K562 (cell line): ENCODE measurements around the gene FLRT1. TPM values are rescaled to one million over a fixed set of nuclear protein-coding genes. Genes with fewer than 3 reads are reported as not detected.
A peak's percentile ranks its signal among the peaks of the same experiment; 100 is the strongest.

ENCODE experiments used
- ATAC-seq: fragments of 200-7000 bp; cut with Tn5 transposase; 3 replicates; pipeline ENCODE4 v1.9.1; 2020; ENCODE audit warnings: moderate library complexity
- BruUV-seq: library from RNA; stranded (reverse); fragments of 400-500 nt; replicated peaks from 2 replicates; lab custom pipeline; 2021; lab: Mats Ljungman, UMichigan
- CTCF ChIA-PET: fragments of 300-600 bp; formaldehyde crosslinking; extraction: SDS; loops from one replicate; lab custom pipeline; 2021; ENCODE audit warnings: low intra/inter-chr PET ratio; lab: Yijun Ruan, JAX
- POLR2A ChIA-PET: fragments of 300-600, 350-650 bp; sonication (Branson Sonifier 250); formaldehyde crosslinking; extraction: SDS; loops from one replicate; lab custom pipeline; 2021; ENCODE audit warnings: antibody characterized with exemption, inconsistent platforms; lab: Yijun Ruan, JAX
- DNase-seq, 4 experiments: peaks; one replicate each; pipeline versions ENCODE4 v3.0.0 to v3.0.0-alpha.2; 2011 to 2018; ENCODE audit warnings: low spot score in 3 of 4, mixed read lengths in 3 of 4; ENCODE audit errors: extremely low read depth in 1 of 4
- FAIRE-seq: peaks from 2 replicates; lab custom pipeline; 2011; peaks lifted over from hg19 to GRCh38; lab: Jason Lieb, UNC
- H2AFZ ChIP-seq: 2 replicates; pipeline ENCODE4 v1.6.0; 2011; ENCODE audit warnings: low read depth, low read length, control low read depth, inconsistent platforms
- H3K27ac ChIP-seq: fragments of 200-600 bp; 3 replicates; pipeline ENCODE4 v1.8.0; 2011; ENCODE audit warnings: low read depth, mild to moderate bottlenecking, control low read depth, inconsistent platforms, low read length, moderate library complexity, mixed read lengths; ENCODE audit errors: extremely low read depth
- H3K27me3 ChIP-seq, 2 experiments: fragments of 300-600 bp in 1 of 2; 2 replicates in 1 of 2; 3 replicates in 1 of 2; pipeline versions ENCODE4 v1.6.0 to v1.8.0; 2011; ENCODE audit warnings: inconsistent platforms in 2 of 2, low read length in 2 of 2, mild to moderate bottlenecking in 1 of 2, mixed read lengths in 1 of 2, moderate library complexity in 1 of 2; ENCODE audit not compliant: control insufficient read depth in 2 of 2, insufficient read depth in 2 of 2
- H3K36me3 ChIP-seq: fragments of 300-600 bp; 3 replicates; pipeline ENCODE4 v1.8.0; 2011; ENCODE audit warnings: mild to moderate bottlenecking, low read length, inconsistent platforms; ENCODE audit not compliant: control insufficient read depth, insufficient read depth
- H3K4me1 ChIP-seq, 2 experiments: fragments of 200-600 bp in 1 of 2; replicated peaks in 1 of 2; 2 replicates in 1 of 2; 3 replicates in 1 of 2; pipeline versions ENCODE4 v1.5.1 to v1.8.0; 2011; ENCODE audit warnings: inconsistent platforms in 2 of 2, low read length in 2 of 2, mild to moderate bottlenecking in 1 of 2, mixed read lengths in 1 of 2, moderate library complexity in 1 of 2; ENCODE audit not compliant: control insufficient read depth in 2 of 2, insufficient read depth in 2 of 2
- H3K4me2 ChIP-seq: 2 replicates; pipeline ENCODE4 v1.6.1; 2011; ENCODE audit warnings: low read length, control low read depth, inconsistent platforms, mixed read lengths; ENCODE audit not compliant: insufficient read depth
- H3K4me3 ChIP-seq: fragments of 200-600 bp; sonication (generic), shearing (Covaris generic); 2 replicates; pipeline ENCODE4 v1.5.1; 2016; ENCODE audit warnings: control low read depth, inconsistent platforms
- H3K79me2 ChIP-seq: fragments of 200-600 bp; 3 replicates; pipeline ENCODE4 v1.8.0; 2011; ENCODE audit warnings: low read length, inconsistent platforms; ENCODE audit not compliant: control insufficient read depth, insufficient read depth
- H3K9ac ChIP-seq, 2 experiments: 2 replicates each; pipeline versions ENCODE4 v1.6.0 to v1.6.1; 2011; ENCODE audit warnings: low read depth in 2 of 2, low read length in 2 of 2, control low read depth in 1 of 2, inconsistent platforms in 1 of 2, mild to moderate bottlenecking in 1 of 2, mixed read lengths in 1 of 2; ENCODE audit not compliant: insufficient read depth in 1 of 2
- H3K9me1 ChIP-seq: one replicate; pipeline ENCODE4 v1.6.0; 2011; ENCODE audit warnings: inconsistent platforms, mild to moderate bottlenecking, low read length, moderate library complexity; ENCODE audit not compliant: control insufficient read depth, insufficient read depth
- H3K9me3 ChIP-seq: replicated peaks from 2 replicates; pipeline ENCODE4 v1.5.1; 2011; ENCODE audit warnings: low read depth, low read length, inconsistent platforms; ENCODE audit not compliant: control insufficient read depth, insufficient read depth
- H4K20me1 ChIP-seq: replicated peaks from 2 replicates; pipeline ENCODE4 v1.6.1; 2011; ENCODE audit warnings: low read length, inconsistent platforms, mixed read lengths; ENCODE audit not compliant: control insufficient read depth, insufficient read depth
- ASH1L ChIP-seq: fragments of 450-650 bp; IDR thresholded peaks from 2 replicates; pipeline ENCODE4 v1.6.1; 2018; ENCODE audit warnings: borderline replicate concordance, mild to moderate bottlenecking, low read depth; ENCODE audit not compliant: partially characterized antibody
- CGGBP1 ChIP-seq: fragments of 250-450 bp; sonication (Bioruptor Pico); IDR thresholded peaks from 2 replicates; pipeline ENCODE4 v1.9.0; 2021; ENCODE audit warnings: mild to moderate bottlenecking
- MCM2 ChIP-seq: fragments of 450-650 bp; IDR thresholded peaks from 2 replicates; pipeline ENCODE4 v1.6.1; 2017; ENCODE audit warnings: low read depth, mild to moderate bottlenecking
- POLR2G ChIP-seq: fragments of 200-400 bp; formaldehyde crosslinking; IDR thresholded peaks from 2 replicates; pipeline ENCODE4 v1.6.1; 2017; ENCODE audit warnings: low read depth, mild to moderate bottlenecking, antibody characterized with exemption, low read length, moderate library complexity
- SFPQ ChIP-seq: fragments of 200-400 bp; formaldehyde crosslinking; IDR thresholded peaks from 2 replicates; pipeline ENCODE4 v1.6.1; 2017; ENCODE audit warnings: mild to moderate bottlenecking, low read depth, low read length, moderate library complexity
- ZBTB33 ChIP-seq: sonication (generic); formaldehyde crosslinking; IDR thresholded peaks from 2 replicates; pipeline ENCODE4 v1.8.1; 2023; ENCODE audit warnings: mild to moderate bottlenecking, missing genetic modification reagents
- ZNF121 ChIP-seq: sonication (generic); formaldehyde crosslinking; conservative IDR thresholded peaks from 2 replicates; pipeline ENCODE4 v1.8.0; 2022; ENCODE audit warnings: missing genetic modification reagents
- ZNF175 ChIP-seq: fragments of 200-800 bp; sonication (Bioruptor generic); IDR thresholded peaks from 2 replicates; pipeline ENCODE4 v1.6.1; 2016; ENCODE audit warnings: low read depth, mild to moderate bottlenecking, missing genetic modification characterization, missing compliant biosample characterization
- WGBS: fragments of 100-300 bp; shearing (Covaris generic); methylation state at CpG from one replicate; pipeline ENCODE4 v1.1.6; 2016; ENCODE audit warnings: low coverage, mixed read lengths; ENCODE audit not compliant: insufficient coverage; ENCODE audit errors: missing lambda C conversion rate; 5-methylcytosine and 5-hydroxymethylcytosine counted together
- in situ Hi-C: fragments of 300-500 bp; cut with MboI; formaldehyde crosslinking; loops from 4 replicates; pipeline ENCODE4 v1.15.0; 2018; ENCODE audit warnings: inconsistent platforms, mixed read lengths
- intact Hi-C: fragments of 100-400 bp; cut with micrococcal nuclease; formaldehyde crosslinking; loops from 2 replicates; pipeline ENCODE4 v1.14.2; 2022
- polyA plus RNA-seq, 8 experiments: library from polyadenylated mRNA; depleted of rRNA in 4 of 8; stranded (reverse) in 5 of 8; unstranded in 3 of 8; fragments of >200 nt; fragmentation: Nextera tagmentation in 2 of 8; fragmentation: Illumina TruSeq in 1 of 8; extraction: Ambion mirVana in 2 of 8; extraction: Trizol in 1 of 8; gene quantifications; 2 replicates each; pipeline versions ENCODE4 v1.2.1 to v1.2.3, GENCODE V29; 2011 to 2014; ENCODE audit warnings: inconsistent platforms in 1 of 8, missing spikeins in 1 of 8
- total RNA-seq, 7 experiments: library from RNA; depleted of rRNA in 6 of 7; stranded (reverse); fragments of >200 nt in 6 of 7; fragmentation: Illumina TruSeq in 2 of 7; extraction: Trizol in 2 of 7; gene quantifications; 2 replicates each; pipeline versions ENCODE4 v1.2.1 to v1.2.3, GENCODE V29; 2011 to 2021; ENCODE audit warnings: low replicate concordance in 1 of 7
- TF ChIP-seq, protein P1 (sequence below), 3 experiments: IDR thresholded peaks in 2 of 3; conservative IDR thresholded peaks in 1 of 3; 2 replicates each; pipeline ENCODE4 v1.5.1; 2011 to 2012; ENCODE audit warnings: low read length in 3 of 3, mild to moderate bottlenecking in 3 of 3, control low read depth in 2 of 3, improper control_type of control experiment in 1 of 3, inconsistent platforms in 1 of 3, low read depth in 1 of 3, mixed read lengths in 1 of 3, moderate library complexity in 1 of 3; ENCODE audit not compliant: insufficient read depth in 2 of 3

Gene FLRT1
- total and polyA plus RNA-seq, 9 of the 15 experiments (the other 6 are each of a cell fraction or from before 2014, with no cell fraction given), result not detected

DNA sequence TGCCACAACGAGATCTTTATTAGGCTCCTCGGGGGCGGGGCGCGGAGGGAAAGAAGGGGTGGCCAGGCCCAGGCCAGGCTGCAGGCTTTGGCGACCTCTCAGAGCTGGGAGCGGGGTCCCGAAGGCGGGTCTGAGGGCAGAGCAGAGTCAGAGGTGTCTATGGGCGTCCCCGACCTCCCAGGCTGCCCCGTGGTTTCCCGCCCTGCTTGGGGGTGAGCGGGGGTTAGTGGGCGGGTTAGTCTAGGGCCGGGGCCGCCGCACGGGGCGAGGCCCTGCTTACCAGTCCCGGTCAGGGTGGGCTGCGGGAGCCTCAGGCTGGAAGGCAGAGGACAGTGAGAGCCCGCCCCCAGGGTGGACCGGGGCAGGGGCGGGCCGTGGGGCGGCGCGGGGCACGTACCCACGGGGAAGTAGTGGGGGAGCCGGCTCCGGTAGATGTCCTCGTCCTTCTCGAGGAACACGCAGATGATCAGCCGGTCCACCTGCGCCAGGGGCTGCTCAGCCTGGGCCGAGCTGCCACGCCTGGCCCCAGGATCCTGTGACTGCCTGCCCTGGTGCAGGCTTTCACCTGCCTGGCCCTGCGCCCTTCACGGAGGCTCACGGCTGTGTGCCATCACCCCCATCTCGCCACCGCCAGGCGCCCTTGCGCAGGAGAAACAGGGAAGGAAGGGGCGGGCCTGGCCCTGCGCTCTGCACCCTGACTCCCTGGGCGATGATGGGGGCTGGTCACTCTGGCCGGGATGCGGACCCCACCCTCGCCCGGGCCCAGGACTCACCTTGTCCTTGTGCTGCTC, 37.0 kb upstream of the FLRT1 start:
- Histone ChIP-seq H3K36me3 (peaks cover 66% of the 10 kb centered on the region; the same call in 2 of the 3 replicates), H3K79me2 (no peaks in the 10 kb centered on the region), H3K9ac (peak overlapping the region in 1 of 2 experiments; percentile 45; a peak in 2 of 4 replicates), H3K4me3 (no peak overlapping the region), H4K20me1 (peaks cover 7% of the 10 kb centered on the region; the same call in 1 of the 2 replicates), H3K4me2 (no peak overlapping the region), H3K4me1 (peaks cover 0 to 54% of the 10 kb centered on the region in 2 experiments; a peak in 2 of 5 replicates), H3K9me3 (no peaks in the 10 kb centered on the region), H2AFZ (no peak overlapping the region), H3K27me3 (no peaks in the 10 kb centered on the region), H3K9me1 (no peaks in the 10 kb centered on the region), H3K27ac (no peak overlapping the region)
- peak; percentile 47 for ATAC-seq
- WGBS, result 82% methylated on average over 10 of the region's 54 CpGs
- POLR2A ChIA-PET, result interaction anchor here (0.8 to 1.6 kb wide), 3 partner anchors 8 to 24 kb away, joined by 4 to 7 read pairs (median 5); no protein-coding TSS in a partner anchor
- DNase-seq, result no peak
- no peak for FAIRE-seq
- BruUV-seq, result no TSS peak
- in situ Hi-C loops, result no loop called here
- CTCF ChIA-PET, result no interaction called here
- intact Hi-C loops, result no loop called here
- no peak for TF ChIP-seq SFPQ
- TF ChIP-seq, protein P1, sequence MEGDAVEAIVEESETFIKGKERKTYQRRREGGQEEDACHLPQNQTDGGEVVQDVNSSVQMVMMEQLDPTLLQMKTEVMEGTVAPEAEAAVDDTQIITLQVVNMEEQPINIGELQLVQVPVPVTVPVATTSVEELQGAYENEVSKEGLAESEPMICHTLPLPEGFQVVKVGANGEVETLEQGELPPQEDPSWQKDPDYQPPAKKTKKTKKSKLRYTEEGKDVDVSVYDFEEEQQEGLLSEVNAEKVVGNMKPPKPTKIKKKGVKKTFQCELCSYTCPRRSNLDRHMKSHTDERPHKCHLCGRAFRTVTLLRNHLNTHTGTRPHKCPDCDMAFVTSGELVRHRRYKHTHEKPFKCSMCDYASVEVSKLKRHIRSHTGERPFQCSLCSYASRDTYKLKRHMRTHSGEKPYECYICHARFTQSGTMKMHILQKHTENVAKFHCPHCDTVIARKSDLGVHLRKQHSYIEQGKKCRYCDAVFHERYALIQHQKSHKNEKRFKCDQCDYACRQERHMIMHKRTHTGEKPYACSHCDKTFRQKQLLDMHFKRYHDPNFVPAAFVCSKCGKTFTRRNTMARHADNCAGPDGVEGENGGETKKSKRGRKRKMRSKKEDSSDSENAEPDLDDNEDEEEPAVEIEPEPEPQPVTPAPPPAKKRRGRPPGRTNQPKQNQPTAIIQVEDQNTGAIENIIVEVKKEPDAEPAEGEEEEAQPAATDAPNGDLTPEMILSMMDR (IDR thresholded peaks at IDR 0.05 in 2 of 3, conservative IDR thresholded peaks at IDR 0.05 in 1 of 3; ENCODE audit: insufficient read depth in 2 of 3, low read depth in 1 of 3, low read length in 3 of 3), result peak in 1 of 3 experiments; percentile 9; a peak in 1 of 6 replicates
- TF ChIP-seq ZNF175 (CRISPR knock-in tag), result no peak
- no peak for TF ChIP-seq ASH1L
- no peak for TF ChIP-seq CGGBP1
- peak; percentile 67; the same call in 1 of the 2 replicates for TF ChIP-seq ZBTB33 (CRISPR knock-in tag)
- no peak for TF ChIP-seq MCM2
- TF ChIP-seq ZNF121 (CRISPR knock-in tag), result no peak
- TF ChIP-seq POLR2G, result 0 out of 2 replicates have a peak, but pooled peaks have one; percentile 34
